Keratinocyte (primary cell): ENCODE measurements around the gene C14orf119. TPM values are rescaled to one million over a fixed set of nuclear protein-coding genes. Genes with fewer than 3 reads are reported as not detected.

Experiments used
- DNase-seq: peaks from one replicate; pipeline ENCODE4 v3.0.0-alpha.2; 2011; ENCODE audit warnings: low read depth, missing footprints, low spot score
- FAIRE-seq: peaks from 2 replicates; lab custom pipeline; 2011; peaks lifted over from hg19 to GRCh38; lab: Jason Lieb, UNC
- H2AFZ ChIP-seq: 2 replicates; pipeline ENCODE4 v1.6.0; 2012; ENCODE audit warnings: low read length, control low read depth, inconsistent platforms; ENCODE audit not compliant: control insufficient read depth
- H3K27ac ChIP-seq: 2 replicates; pipeline ENCODE4 v1.5.1; 2011; ENCODE audit warnings: low read length; ENCODE audit not compliant: control insufficient read depth, insufficient read depth
- H3K27me3 ChIP-seq: 3 replicates; pipeline ENCODE4 v1.6.0; 2011; ENCODE audit warnings: low read length; ENCODE audit not compliant: control insufficient read depth, insufficient read depth; ENCODE audit errors: extremely low read depth
- H3K36me3 ChIP-seq, 2 experiments: 2 replicates in 1 of 2; 3 replicates in 1 of 2; pipeline ENCODE4 v1.5.1; 2011; ENCODE audit warnings: low read length in 2 of 2, mild to moderate bottlenecking in 1 of 2; ENCODE audit not compliant: control insufficient read depth in 2 of 2, insufficient read depth in 2 of 2; ENCODE audit errors: extremely low read depth in 1 of 2
- H3K4me1 ChIP-seq: 3 replicates; pipeline ENCODE4 v1.5.1; 2011; ENCODE audit warnings: low read length; ENCODE audit not compliant: control insufficient read depth, insufficient read depth; ENCODE audit errors: extremely low read depth
- H3K4me2 ChIP-seq: 3 replicates; pipeline ENCODE4 v1.6.0; 2011; ENCODE audit warnings: low read depth, low read length; ENCODE audit not compliant: control insufficient read depth, insufficient read depth; ENCODE audit errors: extremely low read depth
- H3K4me3 ChIP-seq, 3 experiments: fragments of 200-600 bp in 1 of 3; sonication (generic) in 1 of 3; 2 replicates in 2 of 3; 3 replicates in 1 of 3; pipeline ENCODE4 v1.5.1; 2011 to 2016; ENCODE audit warnings: low read length in 3 of 3, mild to moderate bottlenecking in 3 of 3, control low read depth in 2 of 3, inconsistent platforms in 1 of 3, low read depth in 1 of 3, mixed read lengths in 1 of 3, mixed run types in 1 of 3, moderate library complexity in 1 of 3; ENCODE audit not compliant: control insufficient read depth in 2 of 3, insufficient read depth in 2 of 3; ENCODE audit errors: extremely low read depth in 1 of 3
- H3K79me2 ChIP-seq: 2 replicates; pipeline ENCODE4 v1.6.0; 2012; ENCODE audit warnings: low read length; ENCODE audit not compliant: control insufficient read depth, insufficient read depth
- H3K9ac ChIP-seq: 3 replicates; pipeline ENCODE4 v1.6.0; 2011; ENCODE audit warnings: low read length; ENCODE audit not compliant: control insufficient read depth, insufficient read depth; ENCODE audit errors: extremely low read depth
- H3K9me1 ChIP-seq: 3 replicates; pipeline ENCODE4 v1.6.0; 2011; ENCODE audit warnings: low read length; ENCODE audit not compliant: control insufficient read depth, insufficient read depth; ENCODE audit errors: extremely low read depth
- H3K9me3 ChIP-seq: 2 replicates; pipeline ENCODE4 v1.5.1; 2012; ENCODE audit warnings: low read depth, low read length; ENCODE audit not compliant: control insufficient read depth
- H4K20me1 ChIP-seq: 3 replicates; pipeline ENCODE4 v1.6.0; 2011; ENCODE audit warnings: low read length; ENCODE audit not compliant: control insufficient read depth, insufficient read depth; ENCODE audit errors: extremely low read depth
- CTCF ChIP-seq, 3 experiments: IDR thresholded peaks in 1 of 3; conservative IDR thresholded peaks in 1 of 3; optimal IDR thresholded peaks in 1 of 3; 2 replicates in 2 of 3; 3 replicates in 1 of 3; pipeline versions ENCODE3 to v1.5.1; 2011; ENCODE audit warnings: low read length in 3 of 3, mild to moderate bottlenecking in 3 of 3, moderate library complexity in 2 of 3, control low read depth in 1 of 3, inconsistent platforms in 1 of 3; ENCODE audit not compliant: insufficient read depth in 2 of 3; ENCODE audit errors: extremely low read depth in 1 of 3
- EZH2 ChIP-seq: IDR thresholded peaks from one replicate; pipeline ENCODE4 v1.6.1; 2012; ENCODE audit warnings: inconsistent platforms, mild to moderate bottlenecking, low read length, moderate library complexity
- dilution Hi-C: fragments of 300-500 bp; cut with MboI; formaldehyde crosslinking; loops from one replicate; pipeline ENCODE4 v1.7.0; 2020; ENCODE audit warnings: low sequenced_read_pairs; ENCODE audit not compliant: extremely low pct_ligation_motif_present
- polyA plus RNA-seq, 5 experiments: library from polyadenylated mRNA; depleted of rRNA in 3 of 5; stranded (reverse) in 3 of 5; stranded (forward) in 1 of 5; unstranded in 1 of 5; fragments of >200 nt; gene quantifications; 1 replicate in 1 of 5; 2 replicates in 3 of 5; 3 replicates in 1 of 5; pipeline versions ENCODE4 v1.2.1 to v1.2.3, GENCODE V29; 2011 to 2012; ENCODE audit warnings: missing spikeins in 2 of 5, low read depth in 1 of 5, low replicate concordance in 1 of 5

The C14orf119 gene
- polyA plus RNA-seq, 1 donor (not counting 4 experiments of a cell fraction or from before 2014, with no cell fraction given): 73.7 TPM

GRCh38 chr14:23147676-23148075, 52.4 kb downstream of the C14orf119 start:
- DNase-seq: no peak
- TF ChIP-seq EZH2 (no peak), CTCF (optimal IDR thresholded peaks at IDR 0.05 in 1 of 3, IDR thresholded peaks at IDR 0.05 in 1 of 3, conservative IDR thresholded peaks at IDR 0.05 in 1 of 3; ENCODE audit: extremely low read depth in 1 of 3, insufficient read depth in 2 of 3, low read length in 3 of 3) (no peak)
- no peak overlapping the region for H3K4me2 ChIP-seq
- H3K4me3 ChIP-seq: no peak overlapping the region
- H3K4me1 ChIP-seq: peaks cover 6% of the 10 kb centered on the region
- no peaks in the 10 kb centered on the region for H3K27me3 ChIP-seq
- no peaks in the 10 kb centered on the region for H3K9me3 ChIP-seq
- no peaks in the 10 kb centered on the region for H3K9me1 ChIP-seq
- no peak overlapping the region for H3K27ac ChIP-seq
- H4K20me1 ChIP-seq: no peaks in the 10 kb centered on the region
- peaks cover 4 to 7% of the 10 kb centered on the region in 2 experiments for H3K36me3 ChIP-seq
- FAIRE-seq: no peak
- H3K79me2 ChIP-seq: no peaks in the 10 kb centered on the region
- no peak overlapping the region for H2AFZ ChIP-seq
- no peak overlapping the region for H3K9ac ChIP-seq
- dilution Hi-C loops: no loop called here

GRCh38 chr14:23148591-23149249, 53.4 kb downstream of the C14orf119 start:
- no peaks in the 10 kb centered on the region for H4K20me1 ChIP-seq
- H3K27me3 ChIP-seq: no peaks in the 10 kb centered on the region
- no peak for TF ChIP-seq CTCF (optimal IDR thresholded peaks at IDR 0.05 in 1 of 3, IDR thresholded peaks at IDR 0.05 in 1 of 3, conservative IDR thresholded peaks at IDR 0.05 in 1 of 3; ENCODE audit: extremely low read depth in 1 of 3, insufficient read depth in 2 of 3, low read length in 3 of 3)
- TF ChIP-seq EZH2: no peak
- no peaks in the 10 kb centered on the region for H3K9me1 ChIP-seq
- no peak overlapping the region for H3K9ac ChIP-seq
- FAIRE-seq (no peak), DNase-seq (no peak)
- no peaks in the 10 kb centered on the region for H3K9me3 ChIP-seq
- H3K79me2 ChIP-seq: no peaks in the 10 kb centered on the region
- peaks cover 0 to 6% of the 10 kb centered on the region in 2 experiments for H3K36me3 ChIP-seq
- no peak overlapping the region for H3K4me3 ChIP-seq
- H3K4me2 ChIP-seq: no peak overlapping the region
- H3K4me1 ChIP-seq: peaks cover 9% of the 10 kb centered on the region
- no peak overlapping the region for H2AFZ ChIP-seq
- no peak overlapping the region for H3K27ac ChIP-seq
- dilution Hi-C loops: no loop called here
